Brain microvascular endothelial cell (primary cell): ENCODE data around the gene CTPS2.

Source experiments
- DNase-seq: peaks from one replicate; pipeline ENCODE4 v3.0.0-alpha.2; 2020
- H3K27ac ChIP-seq: fragments of 250-450 bp; sonication (Bioruptor Pico); 2 replicates; pipeline ENCODE4 v1.5.1; 2020; ENCODE audit warnings: mild to moderate bottlenecking, moderate library complexity
- H3K27me3 ChIP-seq: fragments of 250-450 bp; sonication (Bioruptor Pico); replicated peaks from 2 replicates; pipeline ENCODE4 v1.5.1; 2020; ENCODE audit warnings: mild to moderate bottlenecking
- H3K36me3 ChIP-seq: fragments of 250-450 bp; sonication (Bioruptor Pico); replicated peaks from 2 replicates; pipeline ENCODE4 v1.5.1; 2020; ENCODE audit warnings: mild to moderate bottlenecking
- H3K4me3 ChIP-seq: 2 replicates; pipeline ENCODE4 v1.5.1; 2011; ENCODE audit warnings: low read depth, mild to moderate bottlenecking, control low read depth, low read length, moderate library complexity
- CTCF ChIP-seq: IDR thresholded peaks from 2 replicates; pipeline ENCODE4 v1.5.1; 2011; ENCODE audit warnings: low read depth, mild to moderate bottlenecking, moderate library complexity, low read length, control low read depth, inconsistent platforms; ENCODE audit errors: missing control alignments
- in situ Hi-C: cut with HindIII; loops from 2 replicates; pipeline ENCODE4 v1.10.0; 2017; ENCODE audit warnings: low sequenced_read_pairs, low pct_ligation_motif_present

CTPS2 gene

GRCh38 chrX:16589826-16590225 is 122.6 kb downstream of the CTPS2 start:
- no peak for DNase-seq
- Histone ChIP-seq H3K27ac (no peak overlapping the region), H3K4me3 (no peak overlapping the region), H3K27me3 (no peaks in the 10 kb centered on the region), H3K36me3 (no peaks in the 10 kb centered on the region)
- in situ Hi-C loops = no loop called here
- TF ChIP-seq CTCF = no peak

- no peak for TF ChIP-seq CTCF
- no peak overlapping the region for H3K4me3 ChIP-seq
- in situ Hi-C loops = no loop called here
- DNase-seq = peak; percentile 28
- H3K36me3 ChIP-seq = no peaks in the 10 kb centered on the region
- no peak overlapping the region for H3K27ac ChIP-seq
- no peaks in the 10 kb centered on the region for H3K27me3 ChIP-seq
These were observed 123.3 kb downstream of the CTPS2 start for GRCh38 chrX:16589211-16589610.

DNA sequence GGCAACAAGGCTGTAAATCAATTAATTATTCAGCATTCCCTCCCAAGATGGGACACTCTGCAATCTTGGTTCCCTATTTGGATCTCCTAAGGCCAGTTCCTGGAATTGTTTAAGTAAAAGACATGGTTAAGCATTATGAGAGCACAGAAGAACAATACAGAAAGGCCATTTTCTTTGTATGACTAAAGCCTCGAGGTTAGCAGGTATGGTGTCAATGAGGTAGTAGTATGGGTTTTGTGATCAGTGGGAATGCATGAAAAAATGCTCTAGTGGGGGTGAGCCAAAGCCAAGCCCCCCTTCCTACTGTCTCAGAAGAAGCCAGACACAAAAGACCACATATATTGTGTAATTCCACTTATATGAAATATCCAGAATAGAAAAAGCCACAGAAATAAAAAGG is 124.2 kb downstream of the CTPS2 start:
- in situ Hi-C loops = no loop called here
- DNase-seq = no peak
- H3K27ac ChIP-seq = no peak overlapping the region
- H3K4me3 ChIP-seq = no peak overlapping the region
- TF ChIP-seq CTCF = no peak
- H3K27me3 ChIP-seq = no peaks in the 10 kb centered on the region
- no peaks in the 10 kb centered on the region for H3K36me3 ChIP-seq

DNA sequence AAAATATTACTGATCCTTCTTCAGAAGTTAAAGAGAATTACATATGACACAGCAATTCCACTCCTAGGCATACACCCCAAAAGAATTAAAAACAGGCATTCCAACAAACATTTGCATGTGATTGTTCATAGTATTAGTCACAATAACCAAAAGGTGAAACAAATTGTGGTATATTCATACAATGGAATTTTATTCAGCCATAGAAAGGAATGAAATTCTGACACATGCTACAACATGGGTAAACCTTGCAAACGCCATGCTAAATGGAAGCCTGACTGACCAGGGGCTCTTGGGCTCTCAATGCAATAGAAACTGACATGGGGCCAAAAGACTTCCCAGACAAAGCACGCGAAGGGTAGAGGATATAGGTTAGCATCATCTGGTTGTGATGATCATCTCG is 124.6 kb downstream of the CTPS2 start:
- Histone ChIP-seq H3K27me3 (no peaks in the 10 kb centered on the region), H3K36me3 (no peaks in the 10 kb centered on the region), H3K27ac (no peak overlapping the region), H3K4me3 (no peak overlapping the region)
- no peak for TF ChIP-seq CTCF
- no peak for DNase-seq
- in situ Hi-C loops = no loop called here

DNA sequence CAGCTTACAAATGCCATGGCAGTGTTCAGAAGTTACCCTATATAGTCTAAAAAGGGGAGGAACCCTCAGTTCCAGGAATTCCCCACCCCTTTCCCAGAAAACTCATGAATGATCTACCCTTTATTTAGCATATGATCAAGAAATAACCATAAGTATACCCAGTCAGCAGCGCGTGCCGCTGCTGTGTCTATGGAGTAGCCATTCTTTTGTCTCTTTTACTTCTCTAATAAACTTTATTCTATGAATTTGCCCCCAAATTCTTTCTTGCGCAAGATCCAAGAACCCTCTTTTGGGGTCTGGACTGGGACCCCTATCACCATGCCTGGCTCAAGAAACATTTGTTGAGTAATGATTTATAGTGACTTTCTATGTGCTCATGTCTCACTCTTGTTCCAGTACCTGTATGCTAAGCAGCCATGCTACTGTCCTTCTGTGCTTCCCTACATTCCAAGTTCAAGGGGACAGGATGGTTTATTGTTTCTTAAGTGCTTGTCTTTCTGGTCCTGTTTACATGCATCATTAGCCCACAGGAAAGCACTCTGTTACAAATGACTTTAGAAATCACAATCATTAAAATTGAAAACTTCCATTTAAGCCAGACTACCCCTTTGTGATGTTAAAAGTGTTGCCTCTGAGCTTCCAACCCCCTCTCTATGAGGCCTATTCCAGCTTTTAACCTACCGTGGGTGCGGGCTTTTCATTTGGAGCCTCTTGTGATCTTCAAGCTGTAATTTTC is 125.9 kb downstream of the CTPS2 start:
- Histone ChIP-seq H3K27me3 (no peaks in the 10 kb centered on the region), H3K27ac (no peak overlapping the region), H3K36me3 (no peaks in the 10 kb centered on the region), H3K4me3 (no peak overlapping the region)
- in situ Hi-C loops = no loop called here
- no peak for TF ChIP-seq CTCF
- no peak for DNase-seq
